Kidney capillary endothelial cell (primary cell): Measurements from ENCODE around the gene PZP.

Experiments
- DNase-seq: peaks from one replicate; pipeline ENCODE4 v3.0.0-alpha.2; 2018; ENCODE audit warnings: low spot score

Gene PZP

DNA sequence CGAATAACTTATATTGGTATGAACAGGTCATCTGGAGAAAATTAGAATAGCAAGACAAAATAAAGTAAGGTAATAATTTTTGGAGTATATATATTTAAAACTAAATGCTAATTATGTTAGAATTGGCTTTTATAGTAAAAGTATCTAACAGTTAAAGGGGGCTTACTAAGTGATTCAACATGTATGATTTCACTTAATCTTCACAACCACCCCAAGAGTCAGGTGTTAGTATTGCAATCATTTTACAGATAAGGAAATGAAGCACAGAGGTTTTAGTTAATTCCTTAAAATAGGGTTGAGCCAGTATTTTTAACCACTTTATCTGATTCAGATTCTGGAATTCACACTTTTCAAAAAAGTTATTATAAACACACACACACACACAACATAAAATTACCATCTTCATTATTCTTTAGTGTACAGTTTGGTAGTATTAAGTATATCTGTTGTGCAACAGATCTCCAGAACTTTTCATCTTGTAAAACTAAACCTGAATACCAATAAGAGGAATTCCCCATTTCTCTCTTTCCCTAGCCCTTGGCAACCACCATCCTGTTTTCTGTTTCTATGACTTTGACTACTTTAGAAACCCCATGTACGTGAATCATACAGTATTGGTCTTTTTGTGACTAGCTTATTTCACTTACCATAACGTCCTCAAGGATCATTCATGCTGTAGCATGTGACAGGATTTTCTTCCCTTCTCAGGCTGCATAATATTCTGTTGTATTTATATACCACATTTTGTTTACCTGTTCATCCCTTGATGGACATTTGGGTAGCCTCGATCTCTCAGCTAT is 104.9 kb downstream of the PZP start:
- DNase-seq = no peak

GRCh38 chr12:9101018-9101687 is 107.0 kb downstream of the PZP start:
- no peak for DNase-seq

- no peak for DNase-seq
Measured at GRCh38 chr12:9099552-9100190, 108.5 kb downstream of the PZP start.
